SHP77 treated with DMSO at 0.1 percent for 48 hours (cell line): Measurements from ENCODE around the gene RADIL.
"Not testable (repeated sequence)": the region's sequence is repeated elsewhere in the genome, so short reads cannot be mapped to it uniquely, and the experiment has no call there.

Source experiments
- DNase-seq: peaks from one replicate; lab custom pipeline; 2025; lab: John Stamatoyannopoulos, UW

Gene RADIL, protein sequence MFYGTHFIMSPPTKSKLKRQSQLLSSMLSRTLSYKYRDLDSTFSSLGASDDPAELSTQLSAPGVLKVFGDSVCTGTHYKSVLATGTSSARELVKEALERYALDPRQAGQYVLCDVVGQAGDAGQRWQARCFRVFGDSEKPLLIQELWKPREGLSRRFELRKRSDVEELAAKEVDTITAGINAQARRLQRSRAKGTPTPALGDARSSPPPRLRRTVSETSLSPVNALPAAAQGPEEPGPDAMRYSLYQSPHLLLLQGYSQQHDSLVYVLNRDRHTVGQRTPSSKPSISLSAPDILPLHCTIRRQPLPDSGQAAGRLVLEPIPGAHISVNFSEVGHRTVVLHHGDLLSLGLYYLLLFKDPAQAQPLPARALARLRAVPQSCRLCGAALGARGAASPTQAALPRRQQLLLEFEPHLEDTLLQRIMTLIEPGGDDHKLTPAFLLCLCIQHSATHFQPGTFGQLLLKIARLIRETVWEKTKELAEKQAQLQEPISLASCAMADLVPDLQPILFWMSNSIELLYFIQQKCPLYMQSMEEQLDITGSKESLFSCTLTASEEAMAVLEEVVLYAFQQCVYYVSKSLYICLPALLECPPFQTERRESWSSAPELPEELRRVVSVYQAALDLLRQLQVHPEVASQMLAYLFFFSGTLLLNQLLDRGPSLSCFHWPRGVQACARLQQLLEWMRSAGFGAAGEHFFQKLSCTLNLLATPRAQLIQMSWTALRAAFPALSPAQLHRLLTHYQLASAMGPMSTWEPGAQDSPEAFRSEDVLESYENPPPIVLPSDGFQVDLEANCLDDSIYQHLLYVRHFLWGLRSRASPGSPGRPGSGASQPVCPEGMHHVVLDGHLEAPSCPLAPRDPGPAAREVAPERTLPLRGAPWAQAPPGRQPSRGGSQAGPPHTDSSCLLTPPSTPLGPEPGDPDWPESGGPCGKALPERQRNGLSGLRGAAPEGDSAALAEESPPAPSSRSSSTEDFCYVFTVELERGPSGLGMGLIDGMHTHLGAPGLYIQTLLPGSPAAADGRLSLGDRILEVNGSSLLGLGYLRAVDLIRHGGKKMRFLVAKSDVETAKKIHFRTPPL

DNA sequence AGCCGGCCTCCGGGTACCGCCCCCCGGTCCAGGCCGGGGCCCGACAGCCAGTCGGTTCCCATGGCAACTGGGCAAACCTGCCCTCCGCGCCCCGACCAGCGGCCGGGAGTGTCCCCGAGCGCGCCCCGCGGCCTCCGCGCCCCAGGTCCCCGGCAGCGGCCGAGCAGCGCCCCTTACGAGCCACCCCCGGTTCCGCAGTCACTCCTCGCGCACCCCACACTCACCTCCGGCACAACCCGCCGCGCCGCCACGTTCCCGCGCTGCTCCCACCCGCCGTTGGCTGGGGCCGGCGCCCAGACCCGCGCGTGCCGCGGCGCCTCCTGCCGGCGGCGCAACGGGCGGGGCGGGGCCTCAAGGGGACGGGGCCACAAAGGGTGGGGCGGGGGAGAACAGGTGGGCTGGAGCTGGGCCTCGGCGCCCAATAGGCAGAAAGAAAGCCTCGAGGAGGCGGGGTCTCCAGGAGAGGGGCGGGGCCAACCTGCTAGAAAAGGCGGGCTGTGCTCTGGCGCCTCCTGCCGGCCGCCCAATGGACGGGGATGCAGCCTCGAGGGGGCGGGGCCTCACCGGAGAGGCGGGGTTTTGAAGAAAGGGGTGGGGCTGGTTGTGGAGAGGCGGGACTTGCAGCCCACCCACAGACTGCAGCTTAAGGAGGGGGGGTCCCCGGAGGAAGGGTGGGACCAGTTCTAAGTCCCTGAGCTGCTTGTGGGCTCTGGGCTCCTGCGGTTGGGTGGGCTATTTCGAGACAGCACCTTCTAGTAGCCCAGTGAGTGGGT, at the start of gene RADIL:
Gene RADIL (minus strand): TSS at position 345 of the 773 bp plus-strand sequence. CDS start 5,577 bp downstream, outside the sequence.
- no peak for DNase-seq

- DNase-seq, result no peak
These were observed 48.4 kb upstream of the RADIL start for GRCh38 chr7:4931943-4932342.

DNA sequence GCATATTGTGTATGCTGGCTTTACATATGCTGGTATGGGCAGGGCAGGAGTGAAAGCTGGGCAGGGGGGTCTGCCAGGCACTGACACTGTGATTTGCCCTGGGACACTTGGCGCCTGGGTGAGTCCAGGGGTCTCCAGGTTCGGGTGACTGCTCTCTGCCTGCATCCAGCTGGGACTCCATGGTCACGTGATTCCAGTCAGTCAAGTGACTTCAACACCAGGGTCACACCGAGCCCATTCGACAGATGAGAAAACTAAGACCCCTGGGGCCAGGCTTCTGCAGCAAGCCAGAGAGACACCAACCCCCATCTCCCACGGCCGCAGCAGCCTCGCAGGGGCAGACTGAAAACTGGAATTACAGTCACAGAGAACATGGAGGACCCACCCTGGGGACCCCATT, 45.5 kb upstream of the RADIL start:
- no peak for DNase-seq

DNA sequence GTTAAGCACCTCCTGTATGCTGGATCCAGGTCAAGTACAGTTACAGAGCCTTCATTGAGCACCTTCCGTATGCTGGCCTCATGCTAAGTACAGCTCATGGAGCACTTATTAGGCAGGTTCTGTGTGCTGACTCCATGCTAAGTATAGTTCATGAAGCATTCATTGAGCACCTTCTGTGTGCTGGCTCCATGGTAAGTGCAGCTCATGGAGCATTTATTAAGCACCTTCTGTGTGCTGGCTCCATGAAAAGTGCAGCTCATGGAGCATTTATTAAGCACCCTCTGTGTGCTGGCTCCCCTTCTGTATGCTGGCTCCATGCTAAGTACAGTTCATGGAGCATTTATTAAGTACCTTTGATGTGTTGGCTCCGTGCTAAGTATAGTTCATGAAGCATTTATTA, 44.9 kb upstream of the RADIL start:
- no peak for DNase-seq

GRCh38 chr7:4919969-4920766, 36.7 kb upstream of the RADIL start:
- DNase-seq, result no peak

DNA sequence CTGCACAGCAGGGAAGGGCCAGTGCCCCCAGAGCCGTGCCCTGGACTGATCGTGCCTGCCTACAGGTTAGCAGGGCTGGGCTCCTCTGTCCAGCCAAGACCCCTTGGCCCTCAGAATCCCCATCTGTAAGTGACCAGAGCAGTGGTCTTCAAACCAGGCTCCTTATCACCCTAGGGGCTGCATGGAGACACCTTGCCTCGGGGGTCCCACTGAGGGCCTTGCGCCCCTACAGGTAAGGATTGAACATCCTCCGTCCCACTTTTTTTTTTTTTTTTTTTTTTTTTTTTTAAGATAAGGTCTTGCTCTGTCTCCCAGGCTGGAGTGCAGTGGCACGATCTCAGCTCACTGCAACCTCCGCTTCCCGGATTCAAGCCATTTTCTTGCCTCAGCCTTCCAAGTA, 32.6 kb upstream of the RADIL start:
- DNase-seq, result no peak

DNA sequence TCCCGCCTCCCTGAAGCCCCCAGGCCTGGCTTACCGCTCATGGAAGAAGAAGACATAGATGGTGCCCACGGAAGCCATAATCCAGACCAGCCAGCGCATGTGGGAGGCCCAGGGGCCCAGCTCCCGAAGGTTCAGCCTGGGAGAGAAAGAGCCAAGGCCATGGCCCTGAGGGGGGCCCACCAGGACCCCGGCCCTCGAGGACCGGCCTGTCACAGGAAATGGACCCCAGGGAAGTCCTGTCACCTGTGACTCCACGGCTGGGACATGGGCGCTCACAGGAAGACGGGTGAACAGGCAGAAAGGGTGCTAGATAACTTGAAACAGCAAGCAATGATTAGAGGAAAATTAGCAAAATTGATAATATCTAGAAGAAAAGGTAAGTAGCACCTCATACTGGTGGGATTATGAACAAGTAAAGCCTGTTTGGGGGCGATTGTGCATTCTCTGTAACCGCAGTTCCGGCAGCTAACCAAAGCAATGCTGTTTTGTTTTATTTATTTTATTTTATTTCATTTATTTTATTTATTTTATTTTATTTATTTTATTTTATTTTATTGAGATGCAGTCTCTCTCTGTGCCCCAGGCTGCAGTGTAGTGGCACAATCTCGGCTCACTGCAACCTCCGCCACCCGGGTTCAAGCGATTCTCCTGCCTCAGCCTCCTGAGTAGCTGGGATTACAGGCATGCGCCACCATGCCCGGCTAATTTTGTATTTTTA, 27.8 kb upstream of the RADIL start:
- no peak for DNase-seq

DNA sequence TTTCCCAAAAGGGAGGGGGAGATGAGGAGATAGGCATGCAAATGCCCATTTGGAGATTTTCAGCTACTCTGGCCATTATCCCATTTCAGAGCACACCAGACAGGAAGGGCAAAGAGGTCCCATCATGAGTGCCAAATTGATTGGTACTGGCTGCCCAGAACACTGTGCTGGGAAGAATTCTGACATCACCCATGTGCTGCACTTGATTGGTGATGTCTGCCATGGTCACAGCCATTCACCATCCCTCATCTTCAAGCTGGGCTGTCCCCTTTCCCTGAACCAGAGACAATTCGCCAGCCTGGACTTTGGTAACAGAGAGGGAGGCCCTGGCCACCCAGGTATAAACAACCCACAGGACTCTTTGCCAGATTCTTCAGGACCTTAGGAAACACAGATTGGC, 23.2 kb upstream of the RADIL start:
- no peak for DNase-seq

GRCh38 chr7:4905171-4905570, 21.7 kb upstream of the RADIL start:
- DNase-seq, result no peak

DNA sequence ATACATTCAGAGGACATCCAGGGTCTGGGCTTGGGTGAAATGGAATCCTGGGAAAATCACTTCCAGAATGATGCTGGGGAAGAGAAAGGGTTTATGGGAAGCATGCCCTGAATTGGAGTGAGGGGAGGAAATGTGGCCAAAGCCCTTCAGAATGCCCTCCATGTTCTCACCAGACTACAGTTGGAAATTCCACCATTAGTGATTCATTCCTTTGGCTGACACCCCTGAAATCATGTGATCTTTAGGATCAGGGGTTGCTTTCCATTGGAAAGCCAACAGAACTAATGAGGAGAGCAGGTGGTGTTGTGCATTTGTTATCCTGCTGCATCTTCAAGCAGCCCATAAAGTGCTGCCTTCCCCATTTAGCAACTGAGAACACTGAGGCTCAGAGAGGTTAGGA, 20.8 kb upstream of the RADIL start:
- DNase-seq, result no peak

DNA sequence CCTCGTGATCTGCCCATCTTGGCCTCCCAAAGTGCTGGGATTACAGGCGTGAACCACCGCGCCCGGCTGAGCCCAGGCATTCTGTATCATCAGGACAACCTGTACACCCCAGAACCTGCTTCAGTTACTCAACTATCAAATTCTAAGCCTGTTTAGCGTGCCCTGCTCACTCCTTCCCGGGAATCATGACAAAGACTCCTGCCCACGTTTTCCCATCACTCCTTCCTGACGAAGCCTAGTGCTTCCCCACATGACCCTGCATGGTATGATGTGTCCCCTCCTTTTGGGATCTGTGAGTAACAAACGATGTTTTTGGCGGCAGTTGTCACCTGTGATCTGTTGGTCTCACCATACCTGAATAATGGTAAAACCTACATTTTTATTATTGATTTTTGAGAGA, 12.2 kb upstream of the RADIL start:
- DNase-seq, result no peak

- DNase-seq, result no peak
These were observed 11.0 kb upstream of the RADIL start for GRCh38 chr7:4894482-4894881.

DNA sequence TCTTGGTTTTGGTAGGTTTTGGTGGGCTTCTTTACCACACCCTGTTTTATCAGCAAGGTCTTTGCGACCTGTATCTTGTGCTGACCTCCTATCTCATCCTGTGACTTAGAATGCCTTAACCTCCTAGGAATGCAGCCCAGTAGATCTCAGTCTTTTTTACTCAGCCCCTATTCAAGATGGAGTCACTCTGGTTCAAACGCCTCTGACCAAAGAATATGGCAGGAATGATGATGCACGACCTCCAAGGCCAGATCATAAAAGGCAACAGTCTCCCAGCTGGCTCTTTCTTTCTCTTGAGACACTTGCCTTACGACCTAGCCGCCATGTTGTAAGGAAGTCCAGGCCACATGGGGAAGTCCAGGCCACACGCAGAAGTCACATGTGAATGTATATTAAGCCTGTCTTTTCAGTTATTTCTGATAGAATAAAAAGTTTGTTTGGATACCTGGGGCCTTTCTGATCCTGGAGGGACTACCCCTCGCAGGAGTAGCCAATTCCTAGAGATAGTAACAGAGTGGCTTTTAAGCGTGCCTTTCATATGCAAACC, 10.5 kb upstream of the RADIL start:
- DNase-seq, result no peak

DNA sequence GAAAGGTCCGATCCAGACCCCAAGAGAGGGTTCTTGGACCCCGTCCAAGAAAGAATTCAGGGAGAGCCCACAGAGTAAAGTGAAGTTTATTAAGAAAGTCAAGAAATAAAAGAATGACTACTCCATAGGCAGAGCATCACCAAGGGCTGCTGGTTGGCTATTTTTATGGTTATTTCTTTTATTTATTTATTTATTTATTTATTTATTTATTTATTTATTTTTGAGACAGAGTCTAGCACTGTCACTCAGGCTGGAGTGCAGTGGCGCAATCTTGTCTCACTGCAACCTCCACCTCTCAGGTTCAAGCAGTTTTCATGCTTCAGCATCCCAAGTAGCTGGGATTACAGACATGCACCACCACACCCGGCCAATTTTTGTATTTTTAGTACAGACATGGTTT, 9.7 kb upstream of the RADIL start:
- DNase-seq, result not testable (repeated sequence)

- DNase-seq, result not testable (repeated sequence)
These were observed 8.0 kb upstream of the RADIL start for GRCh38 chr7:4891522-4891921.

- DNase-seq, result no peak
These were observed 6.2 kb upstream of the RADIL start for GRCh38 chr7:4889682-4890081.

DNA sequence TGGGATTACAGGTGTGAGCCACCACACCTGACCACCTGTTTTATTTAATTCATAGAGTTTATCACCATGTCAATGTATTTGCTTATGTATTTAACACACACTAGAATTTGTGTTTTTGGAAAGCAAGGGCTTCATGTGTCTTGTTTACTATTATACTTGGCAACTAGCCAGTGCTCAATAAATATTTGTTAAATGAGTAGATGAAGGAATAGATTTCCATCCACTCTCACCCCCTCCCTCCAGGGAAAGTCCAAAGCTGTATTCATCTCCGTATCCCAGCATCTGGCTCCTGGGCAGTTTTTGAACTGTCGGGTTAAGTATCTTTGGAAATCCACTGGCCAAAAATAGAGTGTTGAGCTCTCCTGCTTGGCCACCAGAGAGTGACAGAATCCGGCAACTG, 4.6 kb upstream of the RADIL start:
- no peak for DNase-seq

GRCh38 chr7:4886671-4887070, 3.2 kb upstream of the RADIL start:
- DNase-seq, result no peak

DNA sequence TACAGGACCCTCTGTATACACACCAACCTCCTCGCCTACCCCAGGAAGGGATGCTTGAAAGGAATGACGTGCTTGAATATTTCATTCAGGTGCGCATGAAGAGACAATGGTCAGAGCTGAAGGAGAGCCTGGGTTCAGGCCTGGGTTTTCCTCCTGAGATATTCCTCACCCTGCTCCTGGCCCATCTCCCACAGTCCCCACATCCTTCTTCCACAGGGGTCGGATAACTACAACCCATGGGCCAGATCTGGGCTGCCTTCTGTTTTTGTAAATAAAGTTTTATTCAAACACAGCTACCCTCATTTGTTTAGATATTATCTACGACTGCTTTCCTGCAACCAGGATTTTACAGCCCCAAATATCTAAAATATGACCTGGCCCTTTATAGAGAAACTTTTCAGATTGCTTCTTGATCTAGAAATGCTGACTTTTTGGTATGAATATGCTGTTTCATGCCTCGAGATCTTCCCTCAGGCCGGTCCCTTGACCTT, 1.8 kb upstream of the RADIL start:
- DNase-seq, result no peak

DNA sequence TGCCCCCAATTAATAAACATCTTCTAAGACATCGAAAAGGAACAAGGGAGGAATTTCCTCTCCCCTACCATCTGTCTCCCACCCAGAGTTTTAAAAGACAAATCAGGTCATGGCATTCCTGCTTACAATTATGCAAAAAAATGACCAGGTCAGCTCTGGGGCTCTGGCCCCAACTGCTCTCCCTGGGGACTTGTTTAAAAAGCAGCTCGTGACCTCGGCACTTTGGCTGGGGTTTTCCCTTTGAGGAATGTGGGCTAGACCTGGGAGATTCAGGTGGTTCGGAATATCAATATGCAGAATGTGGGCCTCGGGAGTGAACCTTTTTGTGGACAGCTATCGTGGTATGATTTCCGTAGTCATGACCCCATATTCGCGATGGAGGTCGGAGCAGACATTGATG, 648 bp upstream of the RADIL start:
- DNase-seq, result no peak
